22Rv1 (cell line): ENCODE data around the gene PER1.

Experiments used
- CTCF ChIP-seq: fragments of 450-650 bp; IDR thresholded peaks from 2 replicates; pipeline ENCODE4 v1.5.1; 2017; ENCODE audit warnings: mild to moderate bottlenecking
- ZFX ChIP-seq: fragments of 450-650 bp; IDR thresholded peaks from 2 replicates; pipeline ENCODE4 v1.6.1; 2017; ENCODE audit warnings: antibody characterized with exemption, borderline replicate concordance

- no peak for TF ChIP-seq CTCF
- TF ChIP-seq ZFX: no peak
Measured at GRCh38 chr17:8153957-8154607, 1.9 kb upstream of the PER1 start.
